ENCODE results near the gene BCR. TPM values are rescaled to one million over a fixed set of nuclear protein-coding genes. Genes with fewer than 3 reads are reported as not detected.
A peak's percentile ranks its signal among the peaks of the same experiment; 100 is the strongest.

The BCR gene
- total and polyA plus RNA-seq, 2 donors (not counting 1 experiment from before 2014, with no cell fraction given), result 15.7 to 66.6 TPM

DNA sequence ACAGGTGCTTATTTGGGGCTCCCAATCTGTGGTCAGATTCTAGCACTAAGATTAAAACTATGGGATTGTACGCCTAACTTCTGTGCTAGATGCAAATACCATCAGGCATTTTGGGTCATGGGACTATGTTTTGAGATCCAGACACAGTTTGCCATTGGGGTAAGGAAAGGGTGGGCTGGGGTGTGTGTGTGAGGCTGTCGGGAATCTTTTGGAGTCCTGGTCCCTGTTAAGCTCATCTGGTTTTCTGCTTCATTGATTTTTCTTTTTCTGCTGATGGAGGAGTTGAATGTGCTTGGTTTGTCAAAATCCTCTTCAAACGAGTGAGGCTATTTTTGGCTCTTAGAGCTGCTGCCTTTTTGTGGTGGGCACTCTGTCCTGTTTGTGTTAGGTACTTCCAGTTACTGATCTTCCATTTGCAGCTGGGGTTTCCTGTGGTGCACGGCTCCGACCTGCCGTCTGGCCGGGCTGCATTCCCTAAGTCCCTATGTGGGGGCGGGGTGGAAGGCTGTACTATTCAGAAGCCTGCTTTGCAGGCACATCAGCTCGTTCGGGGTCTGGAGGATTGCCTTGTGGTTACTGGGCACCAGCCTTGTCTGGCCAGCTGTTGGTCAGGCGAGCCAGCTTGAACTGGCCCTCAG, 2.9 kb downstream of the BCR start:
- Histone ChIP-seq H3K27me3 (ENCODE audit: control insufficient read depth, insufficient read depth, low read length) (no peaks in the 10 kb centered on the region), H3K4me2 (ENCODE audit: extremely low read depth, insufficient read depth, low read length) (peak overlapping the region; percentile 85), H3K4me1 (ENCODE audit: control insufficient read depth, extremely low read depth, insufficient read depth, low read length) (peaks cover 9% of the 10 kb centered on the region), H3K9me3 (ENCODE audit: control insufficient read depth, insufficient read depth, low read depth, low read length) (no peaks in the 10 kb centered on the region), H3K9ac (ENCODE audit: insufficient read depth, low read length) (no peak overlapping the region), H2AFZ (ENCODE audit: low read length) (no peak overlapping the region), H4K20me1 (ENCODE audit: control insufficient read depth, extremely low read depth, insufficient read depth, low read length) (no peaks in the 10 kb centered on the region), H3K36me3 (ENCODE audit: control insufficient read depth, insufficient read depth, low read length) (no peaks in the 10 kb centered on the region), H3K4me3 (replicated peaks in 1 of 4; ENCODE audit: control extremely low read depth in 1 of 4, insufficient read depth in 1 of 4, low read depth in 3 of 4, low read length in 4 of 4) (peak overlapping the region; percentile 47 to 72 (median 52)), H3K79me2 (ENCODE audit: control insufficient read depth, insufficient read depth, low read length) (peaks cover 33% of the 10 kb centered on the region), H3K27ac (ENCODE audit: insufficient read depth, low read length) (no peak overlapping the region)
- peak; percentile 59 to 80 for DNase-seq (ENCODE audit: low read depth in 2 of 2)
- TF ChIP-seq, protein P1, sequence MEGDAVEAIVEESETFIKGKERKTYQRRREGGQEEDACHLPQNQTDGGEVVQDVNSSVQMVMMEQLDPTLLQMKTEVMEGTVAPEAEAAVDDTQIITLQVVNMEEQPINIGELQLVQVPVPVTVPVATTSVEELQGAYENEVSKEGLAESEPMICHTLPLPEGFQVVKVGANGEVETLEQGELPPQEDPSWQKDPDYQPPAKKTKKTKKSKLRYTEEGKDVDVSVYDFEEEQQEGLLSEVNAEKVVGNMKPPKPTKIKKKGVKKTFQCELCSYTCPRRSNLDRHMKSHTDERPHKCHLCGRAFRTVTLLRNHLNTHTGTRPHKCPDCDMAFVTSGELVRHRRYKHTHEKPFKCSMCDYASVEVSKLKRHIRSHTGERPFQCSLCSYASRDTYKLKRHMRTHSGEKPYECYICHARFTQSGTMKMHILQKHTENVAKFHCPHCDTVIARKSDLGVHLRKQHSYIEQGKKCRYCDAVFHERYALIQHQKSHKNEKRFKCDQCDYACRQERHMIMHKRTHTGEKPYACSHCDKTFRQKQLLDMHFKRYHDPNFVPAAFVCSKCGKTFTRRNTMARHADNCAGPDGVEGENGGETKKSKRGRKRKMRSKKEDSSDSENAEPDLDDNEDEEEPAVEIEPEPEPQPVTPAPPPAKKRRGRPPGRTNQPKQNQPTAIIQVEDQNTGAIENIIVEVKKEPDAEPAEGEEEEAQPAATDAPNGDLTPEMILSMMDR (conservative IDR thresholded peaks at IDR 0.05 in 1 of 2, IDR thresholded peaks at IDR 0.05 in 1 of 2; ENCODE audit: low read depth in 1 of 2, low read length in 2 of 2), result no peak
- TF ChIP-seq EZH2 (IDR thresholded peaks at IDR 0.05; ENCODE audit: low read length, missing control alignments), result no peak

DNA sequence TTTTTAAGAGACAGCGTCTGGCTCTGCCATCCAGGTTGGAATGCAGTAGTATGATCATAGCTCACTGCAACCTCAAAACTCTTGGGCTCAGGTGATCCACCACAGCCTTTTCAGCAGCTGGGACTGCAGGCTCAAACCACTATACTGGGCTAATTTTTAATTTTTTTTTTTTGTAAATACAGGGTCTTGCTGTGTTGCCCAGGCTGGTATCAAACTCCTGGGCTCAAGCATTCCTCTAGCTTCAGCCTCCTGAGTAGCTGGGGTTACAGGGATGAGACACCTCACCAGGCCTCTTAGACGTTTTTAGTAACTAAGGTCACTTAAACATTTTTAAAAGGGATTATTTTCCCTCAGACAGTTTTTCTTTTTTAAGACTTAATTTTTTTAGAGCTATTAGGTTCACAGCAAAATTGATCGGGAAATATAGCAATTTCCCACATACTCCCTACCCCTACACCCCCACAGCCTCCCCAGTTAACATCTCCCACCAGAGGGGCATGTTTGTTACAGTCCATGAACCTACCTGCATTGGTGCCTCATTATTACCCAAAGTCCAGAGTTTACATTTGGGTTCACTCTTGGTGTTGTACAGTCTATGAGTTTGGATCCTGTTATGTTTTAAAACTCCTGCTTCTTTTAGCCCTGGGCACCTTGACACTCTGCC, 3.9 kb downstream of the BCR start:
- H3K4me2 ChIP-seq (ENCODE audit: extremely low read depth, insufficient read depth, low read length), result no peak overlapping the region
- H3K79me2 ChIP-seq (ENCODE audit: control insufficient read depth, insufficient read depth, low read length), result peaks cover 36% of the 10 kb centered on the region
- H3K4me1 ChIP-seq (ENCODE audit: control insufficient read depth, extremely low read depth, insufficient read depth, low read length), result peaks cover 9% of the 10 kb centered on the region

DNA sequence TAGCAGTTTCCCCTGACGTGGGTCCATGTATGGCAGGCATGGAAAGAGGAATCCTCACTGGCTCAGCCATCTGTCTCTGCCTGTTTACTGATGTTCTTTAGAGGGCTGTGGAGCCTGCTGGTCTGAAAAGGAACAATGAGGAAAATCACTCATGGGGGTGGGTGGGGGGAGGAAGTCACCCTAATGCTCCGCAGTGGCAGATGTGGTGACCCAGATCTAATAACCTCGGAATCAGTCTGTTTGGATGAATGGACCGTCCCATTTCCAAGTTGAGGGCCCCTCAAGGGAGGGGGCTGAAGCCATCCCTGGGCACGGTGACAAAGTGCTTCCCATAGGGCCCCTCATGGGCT, 4.4 kb downstream of the BCR start:
- Histone ChIP-seq H2AFZ (ENCODE audit: low read length) (no peak overlapping the region), H3K4me2 (ENCODE audit: extremely low read depth, insufficient read depth, low read length) (no peak overlapping the region), H3K9ac (ENCODE audit: insufficient read depth, low read length) (no peak overlapping the region), H3K4me1 (ENCODE audit: control insufficient read depth, extremely low read depth, insufficient read depth, low read length) (peaks cover 7% of the 10 kb centered on the region), H3K4me3 (replicated peaks in 1 of 4; ENCODE audit: control extremely low read depth in 1 of 4, insufficient read depth in 1 of 4, low read depth in 3 of 4, low read length in 4 of 4) (no peak overlapping the region), H3K79me2 (ENCODE audit: control insufficient read depth, insufficient read depth, low read length) (peaks cover 36% of the 10 kb centered on the region), H3K36me3 (ENCODE audit: control insufficient read depth, insufficient read depth, low read length) (no peaks in the 10 kb centered on the region), H3K9me3 (ENCODE audit: control insufficient read depth, insufficient read depth, low read depth, low read length) (no peaks in the 10 kb centered on the region), H3K27me3 (ENCODE audit: control insufficient read depth, insufficient read depth, low read length) (no peaks in the 10 kb centered on the region), H3K27ac (ENCODE audit: insufficient read depth, low read length) (no peak overlapping the region), H4K20me1 (ENCODE audit: control insufficient read depth, extremely low read depth, insufficient read depth, low read length) (no peaks in the 10 kb centered on the region)
- TF ChIP-seq, protein P1 (conservative IDR thresholded peaks at IDR 0.05 in 1 of 2, IDR thresholded peaks at IDR 0.05 in 1 of 2; ENCODE audit: low read depth in 1 of 2, low read length in 2 of 2), result no peak
- no peak for DNase-seq (ENCODE audit: low read depth in 2 of 2)

More for the DNA sequence above, 3.9 kb downstream of the BCR start:
- H3K36me3 ChIP-seq (ENCODE audit: control insufficient read depth, insufficient read depth, low read length), result no peaks in the 10 kb centered on the region
- H3K27ac ChIP-seq (ENCODE audit: insufficient read depth, low read length), result no peak overlapping the region
- no peak for DNase-seq (ENCODE audit: low read depth in 2 of 2)
- TF ChIP-seq, protein P1 (conservative IDR thresholded peaks at IDR 0.05 in 1 of 2, IDR thresholded peaks at IDR 0.05 in 1 of 2; ENCODE audit: low read depth in 1 of 2, low read length in 2 of 2), result no peak
- TF ChIP-seq EZH2 (IDR thresholded peaks at IDR 0.05; ENCODE audit: low read length, missing control alignments), result no peak
- peak overlapping the region in 1 of 4 experiments; percentile 72 for H3K4me3 ChIP-seq (replicated peaks in 1 of 4; ENCODE audit: control extremely low read depth in 1 of 4, insufficient read depth in 1 of 4, low read depth in 3 of 4, low read length in 4 of 4)
- H3K27me3 ChIP-seq (ENCODE audit: control insufficient read depth, insufficient read depth, low read length), result no peaks in the 10 kb centered on the region
- H2AFZ ChIP-seq (ENCODE audit: low read length), result no peak overlapping the region
- H3K9ac ChIP-seq (ENCODE audit: insufficient read depth, low read length), result no peak overlapping the region
- no peaks in the 10 kb centered on the region for H4K20me1 ChIP-seq (ENCODE audit: control insufficient read depth, extremely low read depth, insufficient read depth, low read length)
- no peaks in the 10 kb centered on the region for H3K9me3 ChIP-seq (ENCODE audit: control insufficient read depth, insufficient read depth, low read depth, low read length)
